Left lung (tissue), 10 donors: ENCODE data around the gene KDM2B. TPM values are rescaled to one million over a fixed set of nuclear protein-coding genes. Genes with fewer than 3 reads are reported as not detected.

Experiments used
- ATAC-seq: fragments of 200-7000 bp; cut with Tn5 transposase; one replicate; pipeline ENCODE4 v1.9.1; 2020; ENCODE audit warnings: moderate library complexity
- DNase-seq, 4 donors: peaks; one replicate each; pipeline ENCODE4 v3.0.0-alpha.2; 2013 to 2020
- H3K27ac ChIP-seq, 2 donors: fragments of 200-600 bp; sonication (generic) in 1 of 2; one replicate each; pipeline versions ENCODE4 v1.5.0 to v1.8.0; 2020 to 2021
- H3K27me3 ChIP-seq, 2 donors: fragments of 200-600 bp; sonication (generic) in 1 of 2; one replicate each; pipeline versions ENCODE4 v1.5.0 to v1.8.0; 2020 to 2021
- H3K36me3 ChIP-seq, 2 donors: fragments of 200-600 bp; sonication (generic) in 1 of 2; one replicate each; pipeline versions ENCODE4 v1.5.0 to v1.8.0; 2020 to 2021
- H3K4me1 ChIP-seq, 2 donors: fragments of 200-600 bp; one replicate each; pipeline ENCODE4 v1.8.0; 2021
- H3K4me3 ChIP-seq, 2 donors: fragments of 200-600 bp; sonication (generic) in 1 of 2; one replicate each; pipeline versions ENCODE4 v1.5.0 to v1.8.0; 2020 to 2021; ENCODE audit warnings: mild to moderate bottlenecking in 1 of 2
- H3K9me3 ChIP-seq, 2 donors: fragments of 200-600 bp; sonication (generic) in 1 of 2; one replicate each; pipeline versions ENCODE4 v1.5.0 to v1.8.0; 2020 to 2021
- CTCF ChIP-seq, 2 donors: fragments of 200-600 bp; sonication (generic) in 1 of 2; IDR thresholded peaks; one replicate each; pipeline versions ENCODE4 v1.5.0 to v1.8.0; 2021; ENCODE audit warnings: antibody characterized with exemption in 2 of 2
- intact Hi-C, 2 donors: fragments of 100-400 bp; cut with DNase I; formaldehyde crosslinking; loops; one replicate each; pipeline versions ENCODE4 v1.11.2 to v1.14.2; 2022
- polyA plus RNA-seq, 6 donors: library from polyadenylated mRNA; unstranded; fragments of 120-200 nt; gene quantifications; one replicate each; pipeline ENCODE4 v1.2.1, GENCODE V29; 2013; ENCODE audit not compliant: insufficient read length in 6 of 6
- total RNA-seq, 2 donors: library from RNA; stranded (reverse); fragmentation: NEBNext Ultra II Directional; extraction: Animal tissue kit (Norgen Biotek cat#: 25700); gene quantifications; one replicate each; pipeline ENCODE4 v1.2.1, GENCODE V29; 2021
- donor health status: DM: no; HTN: yes; CAD: no.
- donor health status: DM: no; HTN: no; CAD: no.

Gene KDM2B
- total and polyA plus RNA-seq, 8 donors, result 22.9 to 44.7 (median 38.0) TPM

GRCh38 chr12:121427556-121428050 is 153.2 kb downstream of the KDM2B start:
- no peak for TF ChIP-seq CTCF (IDR thresholded peaks at IDR 0.05)
- Histone ChIP-seq H3K27me3 (no peaks in the 10 kb centered on the region), H3K9me3 (no peaks in the 10 kb centered on the region), H3K4me3 (no peak overlapping the region), H3K27ac (peak overlapping the region in 1 of 2 donors; percentile 33), H3K36me3 (peaks cover 0 to 99% of the 10 kb centered on the region in 2 donors), H3K4me1 (peaks cover 0 to 29% of the 10 kb centered on the region in 2 donors)
- intact Hi-C loops, result no loop called here
- ATAC-seq (no peak), DNase-seq (no peak)

- Histone ChIP-seq H3K27me3 (no peaks in the 10 kb centered on the region), H3K4me1 (peaks cover 0 to 29% of the 10 kb centered on the region in 2 donors), H3K4me3 (no peak overlapping the region), H3K36me3 (peaks cover 0 to 99% of the 10 kb centered on the region in 2 donors), H3K27ac (peak overlapping the region in 1 of 2 donors; percentile 70), H3K9me3 (no peaks in the 10 kb centered on the region)
- intact Hi-C loops, result no loop called here
- no peak for DNase-seq
- no peak for ATAC-seq
- no peak for TF ChIP-seq CTCF (IDR thresholded peaks at IDR 0.05)
These were observed 156.2 kb downstream of the KDM2B start for GRCh38 chr12:121424624-121424975.

- Histone ChIP-seq H3K27me3 (no peaks in the 10 kb centered on the region), H3K4me3 (no peak overlapping the region), H3K9me3 (no peaks in the 10 kb centered on the region), H3K4me1 (peaks cover 0 to 29% of the 10 kb centered on the region in 2 donors), H3K36me3 (peaks cover 0 to 99% of the 10 kb centered on the region in 2 donors), H3K27ac (peak overlapping the region in 1 of 2 donors; percentile 11)
- no peak for TF ChIP-seq CTCF (IDR thresholded peaks at IDR 0.05)
- DNase-seq (no peak), ATAC-seq (no peak)
- intact Hi-C loops, result no loop called here
These were observed 156.9 kb downstream of the KDM2B start for GRCh38 chr12:121423682-121424623.

- Histone ChIP-seq H3K9me3 (no peaks in the 10 kb centered on the region), H3K27ac (no peak overlapping the region), H3K4me3 (no peak overlapping the region), H3K36me3 (peaks cover 0 to 99% of the 10 kb centered on the region in 2 donors), H3K27me3 (no peaks in the 10 kb centered on the region), H3K4me1 (peaks cover 0 to 29% of the 10 kb centered on the region in 2 donors)
- DNase-seq, result no peak
- intact Hi-C loops, result no loop called here
- ATAC-seq, result no peak
- no peak for TF ChIP-seq CTCF (IDR thresholded peaks at IDR 0.05)
These were observed 157.6 kb downstream of the KDM2B start for GRCh38 chr12:121423253-121423652.

GRCh38 chr12:121420109-121420508 is 160.7 kb downstream of the KDM2B start:
- H3K27me3 ChIP-seq, result no peaks in the 10 kb centered on the region
- H3K27ac ChIP-seq, result no peak overlapping the region
- intact Hi-C loops, result no loop called here
- no peak for DNase-seq
- H3K4me3 ChIP-seq, result no peak overlapping the region
- peaks cover 0 to 11% of the 10 kb centered on the region in 2 donors for H3K4me1 ChIP-seq
- H3K9me3 ChIP-seq, result no peaks in the 10 kb centered on the region
- no peak for ATAC-seq
- TF ChIP-seq CTCF (IDR thresholded peaks at IDR 0.05), result no peak
- peaks cover 0 to 97% of the 10 kb centered on the region in 2 donors for H3K36me3 ChIP-seq
